ENCODE results near the gene SLC6A6.

Gene SLC6A6

DNA sequence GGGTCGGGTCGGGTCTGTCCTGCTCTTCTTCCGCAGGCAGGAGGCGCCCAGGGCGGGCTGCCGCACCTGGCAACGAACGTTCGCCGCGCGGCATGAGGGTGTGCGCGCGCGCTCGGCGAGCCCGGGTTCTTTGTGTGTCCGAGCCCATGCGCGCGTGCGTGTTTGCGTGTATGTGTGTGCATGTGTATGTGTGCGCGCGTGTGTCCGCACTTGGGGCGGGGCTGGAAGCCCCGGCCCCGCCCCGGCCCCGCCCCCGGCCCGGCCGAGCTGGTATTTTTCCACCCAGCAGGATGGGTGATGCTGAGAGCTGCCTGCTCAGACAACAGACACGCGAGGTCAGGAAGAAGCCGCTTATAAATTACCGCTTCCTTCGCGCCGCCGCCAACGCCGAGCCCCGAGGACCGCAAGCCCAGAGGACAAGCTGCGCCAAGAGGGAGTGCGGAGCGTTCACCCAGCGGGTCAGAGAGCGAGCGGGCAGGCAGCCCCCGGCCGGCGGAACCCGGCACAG, at the start of gene SLC6A6:
TSS of gene SLC6A6 (plus strand) at position 303 of the 508 bp plus-strand sequence. CDS start 41,029 bp downstream, outside the sequence.
- peak; percentile 95 for DNase-seq (ENCODE audit: low spot score)

DNA sequence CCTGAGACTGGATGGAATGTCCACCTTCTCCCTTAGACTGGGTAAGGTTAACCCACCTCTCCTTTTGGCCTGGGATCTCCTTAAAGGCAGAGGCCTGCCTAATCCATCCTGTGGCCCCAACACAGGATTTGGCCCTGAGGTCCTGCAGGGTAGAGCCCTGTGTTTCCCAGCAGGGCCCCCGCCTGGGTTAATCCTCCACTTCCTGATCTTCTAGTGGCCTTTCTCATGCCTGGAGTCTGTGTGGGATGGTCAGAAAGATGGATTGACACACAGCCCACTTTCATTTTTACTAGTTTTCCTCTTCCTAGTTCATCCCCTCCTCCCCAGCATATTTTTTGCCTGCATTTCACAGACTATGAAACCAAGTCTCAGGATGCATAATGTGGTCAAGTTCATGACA, 48.9 kb upstream of the SLC6A6 start:
- DNase-seq (ENCODE audit: low spot score) = no peak

- no peak for DNase-seq (ENCODE audit: low spot score)
Measured at GRCh38 chr3:14357463-14357862, 44.9 kb upstream of the SLC6A6 start.

DNA sequence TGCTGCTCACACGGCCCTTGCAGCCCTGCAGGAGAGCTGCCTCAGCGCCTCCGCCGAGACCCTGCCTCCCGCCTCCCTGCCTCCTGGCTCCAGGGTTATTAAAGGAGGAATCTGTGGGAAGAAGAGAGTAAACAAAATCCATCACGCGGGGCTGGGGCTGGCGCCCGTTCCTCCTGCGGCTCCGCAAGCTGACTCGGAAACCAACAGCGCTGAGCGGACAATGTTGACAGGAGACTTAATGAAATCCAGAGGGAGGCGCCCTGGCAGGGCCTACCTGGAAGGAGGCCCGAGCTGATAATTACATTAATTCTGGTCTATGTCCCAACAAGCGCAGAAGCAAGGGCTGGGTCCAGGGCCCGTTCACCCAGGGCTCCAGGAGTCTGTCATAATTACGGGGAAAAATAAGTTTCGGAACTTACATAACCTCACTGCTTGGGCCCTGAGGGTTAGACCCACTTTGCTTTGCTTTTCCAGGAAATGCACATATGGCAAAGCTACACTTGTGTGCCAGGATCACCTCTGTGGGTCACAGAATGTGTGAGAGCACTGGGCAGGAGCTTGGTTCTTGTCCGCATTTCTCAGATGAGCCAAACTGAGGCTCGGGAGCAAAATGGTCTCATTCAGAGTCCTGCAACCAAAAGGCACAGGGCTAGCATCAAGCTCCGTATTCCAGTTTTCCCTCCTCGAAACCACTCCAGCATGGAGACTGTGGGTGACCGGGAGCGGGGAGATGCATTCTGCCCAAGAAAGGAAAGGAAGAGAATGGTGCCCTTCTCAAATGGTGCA, 43.8 kb upstream of the SLC6A6 start:
- no peak for DNase-seq (ENCODE audit: low spot score)

GRCh38 chr3:14359348-14359747, 43.1 kb upstream of the SLC6A6 start:
- DNase-seq (ENCODE audit: low spot score) = no peak

- DNase-seq (ENCODE audit: low spot score) = no peak
Measured at GRCh38 chr3:14360123-14360881, 42.1 kb upstream of the SLC6A6 start.

GRCh38 chr3:14361068-14361677, 41.2 kb upstream of the SLC6A6 start:
- DNase-seq (ENCODE audit: low spot score) = no peak

GRCh38 chr3:14362890-14363289, 39.5 kb upstream of the SLC6A6 start:
- no peak for DNase-seq (ENCODE audit: low spot score)

DNA sequence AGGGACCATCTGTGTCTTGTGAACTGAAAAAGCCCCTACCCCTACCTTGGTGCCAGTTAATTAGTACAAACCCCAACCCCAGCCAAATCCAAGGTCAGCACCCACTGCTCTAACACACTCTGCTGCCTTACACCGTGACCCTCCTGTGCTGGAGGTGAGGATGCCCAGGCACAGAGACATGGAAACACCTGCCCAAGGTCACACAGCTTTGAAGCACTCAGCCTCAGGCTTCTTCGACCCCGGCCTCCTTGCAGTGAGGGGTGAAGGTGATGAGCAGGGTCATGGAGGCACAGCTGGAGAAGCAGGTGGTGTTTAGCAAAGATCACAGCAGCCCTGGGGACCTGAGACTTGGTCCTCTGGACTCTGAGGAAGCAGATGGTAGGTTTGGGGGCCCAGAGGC, 39.0 kb upstream of the SLC6A6 start:
- no peak for DNase-seq (ENCODE audit: low spot score)

DNA sequence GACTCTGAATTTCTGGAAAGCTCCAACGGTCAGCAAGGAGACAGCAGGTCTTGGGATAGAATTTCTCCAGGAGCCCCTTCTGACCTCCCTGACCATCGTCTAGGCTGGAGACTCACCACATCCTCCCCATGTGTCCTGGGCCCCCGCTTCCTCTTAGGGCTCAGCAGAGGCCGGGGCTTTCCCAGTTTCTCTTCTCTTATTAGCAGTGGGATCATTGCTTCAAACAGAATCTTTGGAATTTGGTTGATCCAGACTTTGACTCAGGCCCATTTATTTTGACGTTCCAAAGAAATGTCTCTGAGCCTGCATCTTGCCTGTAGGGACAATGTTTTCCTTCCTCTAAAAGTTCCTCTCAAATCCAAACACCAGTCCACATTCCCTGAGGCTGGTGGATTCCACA, 38.4 kb upstream of the SLC6A6 start:
- no peak for DNase-seq (ENCODE audit: low spot score)

- DNase-seq (ENCODE audit: low spot score) = no peak
Measured at GRCh38 chr3:14364580-14365292, 37.7 kb upstream of the SLC6A6 start.

GRCh38 chr3:14366248-14366647, 36.2 kb upstream of the SLC6A6 start:
- DNase-seq (ENCODE audit: low spot score) = no peak

- DNase-seq (ENCODE audit: low spot score) = no peak
Measured at GRCh38 chr3:14366915-14367823, 35.2 kb upstream of the SLC6A6 start.

- no peak for DNase-seq (ENCODE audit: low spot score)
Measured at GRCh38 chr3:14368146-14368545, 34.3 kb upstream of the SLC6A6 start.

DNA sequence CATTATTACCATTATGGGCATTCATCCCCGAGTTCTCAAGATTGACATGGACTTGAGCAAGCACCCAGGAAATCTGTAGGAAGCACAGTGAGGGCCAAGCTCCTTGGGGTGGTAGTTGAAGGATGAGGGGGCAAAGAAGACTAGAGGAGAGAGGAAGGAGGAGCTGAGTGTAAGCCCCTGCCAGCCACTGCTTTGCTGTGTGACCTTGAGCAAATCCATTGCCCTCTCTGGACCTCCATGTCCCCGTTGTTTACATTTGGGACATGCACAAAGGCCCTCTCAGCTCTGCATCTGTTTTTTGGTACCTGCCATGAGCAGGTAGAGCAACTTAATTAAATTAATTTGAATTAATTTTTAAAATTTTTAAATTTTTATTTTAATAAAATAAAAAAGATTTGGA, 33.5 kb upstream of the SLC6A6 start:
- no peak for DNase-seq (ENCODE audit: low spot score)

DNA sequence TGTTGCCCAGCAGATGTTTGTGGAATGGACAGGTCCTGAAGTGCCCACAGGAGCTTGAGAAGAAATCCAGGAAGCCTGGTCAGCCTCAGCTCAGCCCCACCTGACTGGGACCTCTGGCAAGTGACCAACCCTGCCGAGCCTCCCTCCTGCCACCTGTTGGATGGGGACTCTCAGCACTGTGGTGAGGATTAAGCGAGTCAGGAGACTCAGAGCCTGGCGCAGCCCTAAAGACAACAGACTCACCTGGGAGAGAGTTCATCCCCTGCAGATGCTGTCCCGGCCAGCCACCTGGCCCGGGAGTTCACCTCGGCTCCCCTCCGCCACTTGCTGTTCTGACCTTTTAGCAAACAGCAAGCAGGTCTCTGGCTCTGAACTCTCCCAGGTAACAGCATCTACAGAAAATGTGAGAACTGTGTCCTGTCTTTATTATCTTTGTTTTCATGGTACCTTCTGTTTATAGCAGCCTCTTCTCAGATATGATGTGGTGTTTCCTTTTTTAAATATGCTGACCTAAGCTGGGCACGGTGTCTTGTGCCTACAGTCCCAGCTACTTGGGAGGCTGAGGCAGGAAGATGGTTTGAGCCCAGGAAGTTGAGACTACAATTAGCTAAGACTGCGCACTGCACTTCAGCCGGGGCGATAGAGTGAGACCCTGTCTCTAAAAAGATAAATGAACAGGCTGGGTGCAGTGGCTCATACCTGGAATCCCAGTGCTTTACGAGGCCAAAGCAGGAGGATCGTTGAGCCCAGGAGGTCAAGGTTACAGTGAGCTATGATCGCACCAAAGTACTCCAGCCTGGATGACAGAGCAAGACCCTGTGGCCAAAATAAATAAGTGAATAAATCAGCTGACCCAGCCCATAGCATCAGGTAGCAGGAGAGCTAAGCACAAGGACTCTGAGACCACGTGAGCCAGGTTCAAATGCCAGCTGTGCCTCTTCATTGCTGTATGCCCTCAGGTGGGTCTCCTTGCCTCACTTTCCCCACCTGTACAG, 32.4 kb upstream of the SLC6A6 start:
- DNase-seq (ENCODE audit: low spot score) = no peak

DNA sequence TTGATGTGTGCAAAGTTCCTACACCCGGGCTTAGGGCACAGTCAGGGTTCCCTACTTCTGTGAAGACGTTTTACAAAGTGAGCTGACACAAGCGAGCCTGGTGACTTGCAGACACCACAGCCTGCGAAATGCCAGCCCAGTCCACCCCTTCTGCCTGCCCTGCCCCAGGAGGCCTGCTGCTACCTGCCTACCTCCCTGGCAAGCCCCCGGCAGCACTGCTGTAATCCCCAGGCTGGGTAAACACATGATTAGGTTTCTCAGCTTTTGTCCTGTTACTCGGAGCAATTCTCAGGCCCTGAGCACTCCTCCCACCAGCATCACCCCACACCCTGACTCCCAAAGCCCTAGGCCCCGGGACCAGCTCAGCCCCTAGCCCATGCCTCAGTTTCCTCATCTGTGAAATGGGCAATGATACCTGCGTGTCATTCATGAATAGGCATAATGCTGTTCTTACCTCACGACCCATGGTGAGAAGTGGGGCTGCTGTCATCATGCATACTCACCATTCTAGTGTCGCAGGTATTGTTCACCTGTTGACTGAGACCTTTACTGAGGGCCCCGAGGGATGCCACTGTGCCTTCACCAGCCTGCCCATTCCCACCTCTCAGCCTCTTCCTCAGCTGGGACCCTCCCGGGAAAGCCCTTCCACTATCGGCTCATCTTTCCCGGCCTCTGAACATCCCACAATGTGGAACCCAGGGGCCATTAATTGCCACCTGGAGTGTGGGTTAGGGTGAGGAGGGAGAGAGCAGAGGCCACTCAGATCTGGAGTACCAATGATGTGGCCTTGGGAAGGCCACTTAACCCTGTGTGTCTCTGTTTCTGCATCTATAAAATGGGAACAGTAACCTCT, 31.5 kb upstream of the SLC6A6 start:
- no peak for DNase-seq (ENCODE audit: low spot score)

- DNase-seq (ENCODE audit: low spot score) = no peak
Measured at GRCh38 chr3:14371573-14372474, 30.6 kb upstream of the SLC6A6 start.

All from ecto neural progenitor cell (in vitro differentiated cells).